Activated CD4-positive, CD25-positive, alpha-beta regulatory T cell treated with anti-CD3 and anti-CD28 coated beads, Interleukin-2, amount 50 U/mL, for 16 hours (primary cell): ENCODE results near the gene THRB.

Experiments used
- DNase-seq: peaks from one replicate; pipeline ENCODE4 v3.0.0-alpha.2; 2020; ENCODE audit warnings: low read depth, low spot score

Gene THRB

DNA sequence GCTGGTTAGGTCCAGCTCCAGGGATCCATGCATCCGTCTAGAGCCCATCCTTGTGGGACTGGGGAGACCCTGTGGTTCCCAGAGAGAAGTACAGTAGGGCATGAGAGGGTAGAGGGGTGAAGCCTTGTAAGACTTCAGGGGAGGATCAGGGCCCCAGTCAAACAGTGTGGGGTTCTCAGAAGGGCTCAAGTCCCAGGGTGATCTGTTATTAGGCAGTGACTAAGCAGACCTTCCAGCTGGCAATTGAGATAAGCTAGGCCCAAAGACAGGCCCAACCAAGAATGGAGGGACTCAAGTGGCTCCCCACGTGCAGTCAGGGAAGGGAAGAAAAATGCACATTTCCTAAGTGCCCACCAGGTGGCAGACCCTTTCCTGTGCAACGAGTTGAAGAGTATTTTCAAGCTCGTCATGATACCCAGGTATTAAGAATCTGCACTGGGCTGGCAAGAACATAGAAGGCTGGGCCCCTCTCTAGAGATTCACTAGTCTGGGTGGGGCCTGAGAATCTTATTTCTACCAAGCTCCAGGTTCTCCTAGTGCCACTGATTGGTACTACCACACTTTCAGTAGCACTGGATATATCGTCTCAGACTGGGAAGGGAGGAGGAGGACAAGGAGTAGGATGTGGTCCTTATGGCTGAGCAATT is 308.8 kb downstream of the THRB start:
- no peak for DNase-seq

- DNase-seq: no peak
Observed at GRCh38 chr3:24184528-24185176, 310.0 kb downstream of the THRB start.

DNA sequence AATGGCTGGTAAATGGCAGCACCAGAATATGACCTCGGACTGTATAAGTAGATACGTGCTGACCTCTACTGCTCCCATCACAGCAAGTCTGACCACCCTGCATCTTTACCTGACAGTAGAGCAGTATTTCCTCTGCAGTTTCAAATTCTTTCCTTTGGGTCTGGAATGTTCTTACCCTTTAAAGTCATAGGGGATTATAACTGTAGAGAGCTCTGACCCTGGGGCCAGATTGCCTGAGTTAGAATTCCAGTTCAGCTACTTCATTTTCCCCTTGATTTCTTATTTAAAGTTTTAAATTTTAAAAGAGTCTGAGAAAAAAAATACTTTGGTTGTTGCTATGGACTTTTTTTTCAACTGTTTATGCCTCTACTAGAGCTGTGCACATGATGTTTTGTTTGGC is 311.9 kb downstream of the THRB start:
- DNase-seq: no peak

- no peak for DNase-seq
Observed at GRCh38 chr3:24181256-24181655, 313.4 kb downstream of the THRB start.

DNA sequence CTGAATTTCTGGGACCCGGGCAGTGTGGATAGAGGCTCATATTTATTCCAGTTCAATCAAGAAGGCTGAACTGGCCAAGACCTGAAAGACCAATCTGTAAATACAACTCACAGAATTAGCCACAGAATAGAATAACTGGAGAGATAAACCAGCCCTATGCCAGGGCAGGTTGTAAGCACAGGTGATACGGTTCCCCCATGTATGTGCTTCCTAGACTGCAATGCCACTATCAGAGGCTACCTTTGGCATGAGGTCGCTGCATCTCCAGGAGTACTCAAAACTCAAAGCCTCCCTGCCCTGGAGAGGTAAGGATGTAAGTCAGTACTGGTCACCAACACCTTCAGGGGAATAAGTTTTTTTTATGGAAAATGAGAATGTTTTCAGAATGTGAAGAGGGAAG is 314.0 kb downstream of the THRB start:
- DNase-seq: no peak

GRCh38 chr3:24177201-24177600 is 317.4 kb downstream of the THRB start:
- no peak for DNase-seq

- DNase-seq: no peak
Observed at GRCh38 chr3:24174614-24175013, 320.0 kb downstream of the THRB start.

DNA sequence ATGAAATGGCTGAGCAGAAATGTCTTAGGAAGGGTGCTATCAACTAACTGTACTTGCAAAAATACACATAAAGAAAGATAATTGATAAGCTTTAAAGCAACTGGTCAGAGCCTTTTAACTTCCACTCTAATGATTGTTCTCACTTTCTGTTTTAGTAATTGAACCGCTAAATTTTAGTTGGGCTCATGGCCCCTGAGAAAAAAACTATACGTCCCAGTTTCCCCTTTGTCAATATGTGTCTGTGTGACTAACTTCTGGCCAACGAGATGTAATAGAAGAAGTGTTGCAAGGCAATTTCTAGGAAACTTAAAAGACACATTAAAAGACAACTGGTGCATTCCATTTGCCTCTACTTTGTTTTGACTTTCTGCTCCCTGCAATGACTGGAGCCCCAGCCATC is 325.7 kb downstream of the THRB start:
- DNase-seq: no peak

DNA sequence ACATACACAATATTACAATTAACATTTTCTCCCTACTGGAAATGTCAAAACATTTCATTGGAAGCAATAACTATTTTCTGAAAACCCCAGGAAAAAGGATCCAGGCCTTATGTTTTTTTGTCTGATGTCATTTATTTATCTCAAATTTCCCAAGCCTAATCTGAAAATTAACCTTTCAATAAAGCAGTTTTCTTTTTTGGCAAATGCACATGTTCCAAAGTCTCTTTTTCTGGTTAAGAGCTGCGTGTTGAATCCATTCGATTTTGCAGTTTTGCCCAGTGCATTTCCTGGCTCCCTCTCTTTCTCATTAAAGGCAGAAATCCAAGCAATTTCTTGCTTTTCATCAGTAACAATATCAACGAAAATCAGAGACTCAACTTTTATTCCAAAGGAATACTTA is 327.2 kb downstream of the THRB start:
- DNase-seq: no peak

DNA sequence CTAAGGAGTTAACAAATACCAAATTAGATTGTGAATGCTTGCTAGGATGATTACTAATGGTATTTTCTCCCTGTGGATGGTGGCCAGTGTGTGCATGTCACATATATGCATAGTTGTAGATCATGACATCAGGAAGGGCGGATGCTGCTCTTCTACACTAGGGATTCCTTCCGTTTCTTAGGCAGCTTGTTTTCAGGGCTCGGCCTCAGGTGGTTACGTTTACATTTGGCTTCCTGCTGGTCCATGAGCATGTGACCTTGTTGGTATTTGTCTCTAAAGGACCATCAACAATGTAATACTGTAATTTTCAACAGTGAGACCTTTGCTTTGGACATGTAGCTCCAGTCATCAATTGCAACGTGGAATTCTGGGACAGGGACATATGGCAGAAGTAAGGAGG is 328.1 kb downstream of the THRB start:
- no peak for DNase-seq

DNA sequence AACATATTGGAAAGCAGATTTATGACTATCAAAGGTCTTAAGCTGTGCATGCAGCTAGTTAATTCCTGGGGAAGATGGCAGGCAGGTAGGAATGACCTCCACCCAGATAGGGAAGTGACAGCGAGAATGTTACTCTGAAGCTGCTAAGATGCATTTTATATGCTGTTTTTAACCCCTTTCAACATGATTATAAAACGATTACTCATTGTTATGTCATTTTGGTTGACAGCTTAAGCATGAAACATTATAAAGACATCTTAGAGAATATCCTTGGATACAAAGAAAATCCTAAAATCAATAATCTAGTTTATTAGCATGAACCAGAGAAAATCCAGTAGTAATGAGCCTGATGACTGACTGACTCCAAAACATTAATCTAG is 329.1 kb downstream of the THRB start:
- no peak for DNase-seq

- DNase-seq: no peak
Observed at GRCh38 chr3:24164967-24165602, 329.6 kb downstream of the THRB start.

DNA sequence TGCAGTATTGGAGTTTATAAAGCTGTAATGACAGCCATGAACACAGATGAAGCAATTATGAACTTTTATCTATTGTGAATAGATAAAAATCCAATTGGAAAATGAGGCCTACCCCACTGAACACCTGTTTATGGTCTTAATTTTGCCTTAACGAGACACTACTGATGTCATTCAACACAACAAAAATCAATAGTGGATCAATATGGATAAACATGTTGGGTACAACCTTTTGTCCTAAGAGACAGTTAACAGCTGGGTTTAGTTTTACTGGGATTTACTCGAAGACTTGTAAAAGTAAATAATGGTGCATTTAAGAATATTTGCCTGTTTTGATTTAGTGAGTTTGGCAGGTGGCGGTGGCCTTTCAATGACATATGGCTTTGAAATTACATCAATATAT is 331.7 kb downstream of the THRB start:
- DNase-seq: no peak

DNA sequence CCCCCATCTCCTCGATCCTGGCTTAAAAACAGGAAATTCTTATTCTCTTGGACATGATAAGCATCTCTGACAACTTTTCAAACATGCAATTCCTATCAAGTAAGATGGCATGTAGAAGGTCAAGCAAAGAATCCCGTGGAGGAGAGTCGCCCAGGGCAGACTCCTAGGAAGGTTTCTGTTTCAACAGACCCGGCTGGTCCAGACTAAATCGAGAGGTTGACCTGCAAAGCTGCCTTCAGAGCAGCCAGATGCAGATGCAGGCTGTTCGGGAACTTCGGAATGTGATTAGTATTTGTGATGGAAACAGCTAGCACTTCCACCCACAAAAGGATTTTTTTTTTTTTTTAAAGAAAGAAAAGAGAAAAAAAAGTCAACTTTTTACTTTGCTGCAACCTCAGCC is 332.8 kb downstream of the THRB start:
- no peak for DNase-seq

DNA sequence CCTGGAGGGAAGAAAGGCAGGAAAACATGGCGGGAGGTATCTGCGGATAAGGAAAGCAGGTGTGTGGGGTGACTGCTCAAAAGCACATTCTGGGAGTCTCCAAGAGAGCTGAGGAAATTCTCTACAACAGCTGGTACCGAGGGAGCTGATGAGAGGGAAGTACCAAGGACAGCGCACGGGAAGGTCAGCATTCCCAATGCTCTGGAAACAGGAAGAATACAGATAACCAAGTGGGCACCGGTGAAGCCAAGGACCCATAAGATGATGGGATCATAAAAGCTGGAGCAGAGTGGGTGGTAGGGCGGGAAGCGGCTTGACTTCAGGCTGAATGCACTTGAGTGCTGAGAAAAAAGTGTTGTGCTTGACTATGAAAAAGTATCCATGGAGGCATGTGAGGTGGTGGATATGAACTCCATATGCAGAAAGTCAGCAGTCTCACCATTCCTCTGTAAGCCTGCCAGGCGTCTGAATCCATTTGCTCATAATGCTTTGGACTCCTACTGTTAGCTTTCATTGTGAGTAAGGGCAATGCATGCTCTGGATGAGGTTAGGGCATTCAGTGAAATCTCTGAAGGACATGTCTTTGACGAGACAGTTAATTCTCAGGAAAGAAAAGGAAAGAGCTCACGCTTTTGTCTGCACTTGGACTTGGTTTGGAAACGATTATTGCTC is 334.1 kb downstream of the THRB start:
- no peak for DNase-seq

DNA sequence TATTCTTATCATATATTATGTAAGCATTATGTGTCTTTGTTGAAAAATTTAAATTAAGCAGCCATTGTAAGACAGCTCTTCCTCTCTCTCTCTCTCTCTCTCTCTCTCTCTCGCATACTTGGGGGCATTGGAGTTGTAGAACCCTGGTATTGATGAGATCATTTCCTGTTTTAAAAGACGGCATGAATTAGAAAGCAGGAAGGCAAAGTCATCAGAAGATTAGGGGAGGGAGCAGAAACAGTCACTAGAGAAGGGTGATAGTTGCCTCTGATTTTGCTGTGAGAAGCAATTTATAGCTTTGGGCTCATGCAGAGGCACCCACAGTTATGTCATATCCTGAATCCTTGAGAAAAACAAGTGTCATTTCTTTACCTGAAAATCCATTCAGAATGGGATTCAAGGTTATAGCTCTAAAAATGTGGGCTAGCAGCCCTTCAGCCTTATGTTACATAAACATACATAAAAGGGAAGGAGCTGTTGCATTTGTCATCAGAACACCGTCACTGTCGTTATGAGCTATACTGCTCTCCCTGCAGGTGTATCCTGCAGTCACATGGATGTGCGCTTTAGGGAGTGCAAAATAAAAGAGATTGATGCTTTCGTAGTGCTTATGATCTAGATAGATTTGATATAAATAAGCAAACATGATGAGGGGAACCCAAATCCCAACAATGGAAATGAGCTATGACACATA is 335.7 kb downstream of the THRB start:
- DNase-seq: no peak

GRCh38 chr3:24157106-24157505 is 337.5 kb downstream of the THRB start:
- DNase-seq: no peak

GRCh38 chr3:24156466-24156865 is 338.2 kb downstream of the THRB start:
- DNase-seq: no peak

DNA sequence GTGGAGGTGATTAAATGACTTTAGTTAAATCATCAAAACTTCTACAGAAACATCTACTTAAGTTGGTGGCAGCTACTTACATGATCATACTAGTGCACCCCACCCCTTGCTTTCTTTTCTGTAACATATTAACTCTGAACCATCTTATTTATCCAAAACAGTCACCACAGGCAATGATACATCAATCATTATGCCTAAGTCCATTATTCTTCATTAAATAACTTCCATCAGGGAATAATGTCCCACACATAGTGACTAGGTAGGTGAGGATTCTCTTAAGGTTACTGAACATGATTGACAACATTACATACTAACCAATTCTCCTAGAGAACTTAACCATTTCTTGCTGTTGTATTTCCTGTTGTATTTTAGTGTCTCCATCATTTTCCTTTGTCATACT is 339.4 kb downstream of the THRB start:
- DNase-seq: no peak

GRCh38 chr3:24154781-24155180 is 339.9 kb downstream of the THRB start:
- DNase-seq: no peak

- DNase-seq: no peak
Observed at GRCh38 chr3:24154013-24154695, 340.5 kb downstream of the THRB start.

GRCh38 chr3:24151594-24151993 is 343.1 kb downstream of the THRB start:
- no peak for DNase-seq
